HG02642 (cell line): ENCODE measurements around the gene AAMP.
A peak's percentile ranks its signal among the peaks of the same experiment; 100 is the strongest.

Source experiments
- ATAC-seq: cut with Tn5 transposase; IDR thresholded peaks from one replicate; pipeline ENCODE4 v1.9.1; 2021; ENCODE audit warnings: mild to moderate bottlenecking; ENCODE audit not compliant: unreplicated experiment, poor library complexity

AAMP gene

GRCh38 chr2:218295029-218295428 lies 25.1 kb upstream of the AAMP start:
- no peak for ATAC-seq

GRCh38 chr2:218294430-218295022 lies 24.6 kb upstream of the AAMP start:
- ATAC-seq = no peak

GRCh38 chr2:218293715-218294429 lies 23.9 kb upstream of the AAMP start:
- ATAC-seq = no peak

GRCh38 chr2:218292048-218293014 lies 22.4 kb upstream of the AAMP start, which contains the start of gene TMBIM1:
Gene TMBIM1, minus strand, starts transcription at chr2:218292503. Its CDS starts 10,362 bp downstream, at chr2:218282141.
- peak; percentile 76 for ATAC-seq

GRCh38 chr2:218291318-218292047 lies 21.5 kb upstream of the AAMP start:
- no peak for ATAC-seq

- peak; percentile 55 for ATAC-seq
Measured at GRCh38 chr2:218290316-218291261, 20.7 kb upstream of the AAMP start.

- ATAC-seq = no peak
Measured at GRCh38 chr2:218289639-218290315, 19.8 kb upstream of the AAMP start.

- ATAC-seq = peak; percentile 66
Measured at GRCh38 chr2:218286570-218287459, 16.9 kb upstream of the AAMP start.

GRCh38 chr2:218285604-218286003 lies 15.7 kb upstream of the AAMP start:
- ATAC-seq = no peak

- ATAC-seq = no peak
Measured at GRCh38 chr2:218284106-218284811, 14.3 kb upstream of the AAMP start.

GRCh38 chr2:218282173-218282991 lies 12.4 kb upstream of the AAMP start:
- no peak for ATAC-seq

- ATAC-seq = no peak
Measured at GRCh38 chr2:218281449-218281848, 11.5 kb upstream of the AAMP start.

GRCh38 chr2:218280260-218280870 lies 10.4 kb upstream of the AAMP start:
- no peak for ATAC-seq

- no peak for ATAC-seq
Measured at GRCh38 chr2:218278531-218279360, 8.8 kb upstream of the AAMP start.

GRCh38 chr2:218277921-218278320 lies 8.0 kb upstream of the AAMP start:
- no peak for ATAC-seq
